HAP-1 (cell line): ENCODE results near the gene ZNF763.
"Not testable (repeated sequence)": the region's sequence is repeated elsewhere in the genome, so short reads cannot be mapped to it uniquely, and the experiment has no call there.

Experiments used
- DNase-seq, 2 experiments: peaks; one replicate each; pipeline ENCODE4 v3.0.0-alpha.2; 2016 to 2020; ENCODE audit warnings: low spot score in 2 of 2
- H3K27me3 ChIP-seq: fragments of 250-450 bp; sonication (Bioruptor Pico); 2 replicates; pipeline ENCODE4 v1.5.1; 2020; ENCODE audit warnings: low read depth, mild to moderate bottlenecking, moderate library complexity
- H3K36me3 ChIP-seq: fragments of 250-450 bp; sonication (Bioruptor Pico); replicated peaks from 2 replicates; pipeline ENCODE4 v1.5.1; 2020; ENCODE audit warnings: mild to moderate bottlenecking
- H3K4me1 ChIP-seq: fragments of 250-450 bp; sonication (Bioruptor Pico); 2 replicates; pipeline ENCODE4 v1.5.1; 2020; ENCODE audit warnings: mild to moderate bottlenecking
- H3K4me3 ChIP-seq: fragments of 250-450 bp; sonication (Bioruptor Pico); 2 replicates; pipeline ENCODE4 v1.5.1; 2020; ENCODE audit warnings: mild to moderate bottlenecking, moderate library complexity
- H3K9me3 ChIP-seq: fragments of 250-450 bp; sonication (Bioruptor Pico); 2 replicates; pipeline ENCODE4 v1.5.1; 2020; ENCODE audit warnings: mild to moderate bottlenecking, moderate library complexity
- in situ Hi-C: fragments of 300-500 bp; cut with MboI; formaldehyde crosslinking; loops from 3 replicates; pipeline ENCODE4 v1.14.3; 2020; ENCODE audit warnings: low sequenced_read_pairs, inconsistent platforms, mixed read lengths

The ZNF763 gene

GRCh38 chr19:11964858-11965645 is at the start of gene ZNF763:
TSS of gene ZNF763 (plus strand) at chr19:11965040. CDS start at chr19:11965209, 169 bp downstream.
- Histone ChIP-seq H3K4me1 (no peaks in the 10 kb centered on the region), H3K9me3 (no peaks in the 10 kb centered on the region), H3K36me3 (no peaks in the 10 kb centered on the region), H3K27me3 (no peaks in the 10 kb centered on the region), H3K4me3 (no peak within 1 kb of the TSS)
- DNase-seq: no peak
- in situ Hi-C loops: no loop called here

DNA sequence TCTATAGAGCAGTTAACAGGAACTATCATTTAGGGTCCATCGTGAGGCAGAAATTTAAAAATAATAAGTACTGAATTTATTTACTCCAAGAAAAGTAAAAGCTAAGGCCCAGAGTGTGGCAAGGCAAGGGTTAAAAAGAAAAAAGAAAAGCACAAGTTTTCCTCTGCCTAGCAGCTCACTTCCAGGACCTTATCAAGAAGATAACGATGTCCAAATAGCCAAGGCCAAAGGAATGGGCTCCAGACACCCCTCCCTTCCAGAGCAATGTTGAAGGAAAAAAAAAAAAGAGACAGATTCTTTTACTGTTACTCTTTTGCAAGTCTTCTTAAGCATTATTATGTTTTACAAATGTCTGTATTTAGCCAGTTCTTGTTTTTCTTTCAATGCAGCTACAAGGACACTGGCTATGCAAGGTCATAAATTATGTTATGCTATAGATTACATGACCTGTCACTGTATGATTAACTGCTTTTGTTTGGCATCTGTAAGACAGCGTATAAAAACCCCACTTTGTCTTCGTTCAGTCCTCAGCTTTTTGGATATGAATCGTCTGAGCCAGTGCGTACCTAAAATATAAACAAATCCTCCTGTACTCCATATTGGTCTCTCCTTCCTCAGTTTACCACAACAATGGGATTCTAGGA is 42.9 kb upstream of the ZNF763 start:
- H3K4me3 ChIP-seq: no peak overlapping the region
- H3K36me3 ChIP-seq: no peaks in the 10 kb centered on the region
- in situ Hi-C loops: no loop called here
- H3K27me3 ChIP-seq: no peaks in the 10 kb centered on the region
- peaks cover 4% of the 10 kb centered on the region for H3K4me1 ChIP-seq
- DNase-seq: no peak
- peaks cover 6% of the 10 kb centered on the region for H3K9me3 ChIP-seq

DNA sequence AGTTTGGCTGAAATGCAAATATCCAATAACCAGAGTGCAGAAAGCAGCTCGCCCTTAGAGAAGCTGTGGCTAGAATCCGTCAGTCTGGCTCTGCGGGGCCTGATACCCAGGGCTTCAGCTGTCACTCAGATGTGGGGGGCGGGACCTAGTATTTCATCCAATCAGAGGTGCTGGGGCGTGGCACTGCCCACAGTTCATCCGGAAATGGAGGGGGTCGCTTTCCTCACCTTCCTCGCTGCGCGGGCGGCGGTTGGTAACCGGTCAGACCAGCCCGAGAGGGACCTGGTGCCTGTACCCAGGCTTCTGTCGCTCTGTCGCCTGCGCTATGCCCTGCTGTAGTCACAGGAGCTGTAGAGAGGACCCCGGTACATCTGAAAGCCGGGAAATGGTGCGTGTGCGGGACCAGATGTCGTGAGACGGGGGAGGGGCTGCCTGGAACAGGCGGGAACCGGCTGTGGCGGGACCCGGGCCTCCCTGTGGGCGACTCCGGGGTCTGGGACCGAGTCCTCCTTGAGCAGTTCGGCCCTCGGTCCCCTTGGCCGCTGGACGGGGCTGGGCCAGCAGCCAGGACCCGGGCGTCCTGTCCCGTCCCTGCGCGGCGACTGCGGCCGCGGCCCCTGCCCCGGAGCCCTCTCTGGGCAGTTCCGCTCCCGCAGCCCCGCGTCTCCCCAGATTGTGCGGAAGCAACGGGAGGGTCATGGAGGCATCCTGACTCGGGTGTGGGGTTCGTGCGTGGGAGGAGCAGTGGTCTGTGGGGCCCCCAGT is 39.8 kb upstream of the ZNF763 start, which contains the start of gene ZNF700:
ZNF700 (plus strand) TSS at position 222 of the 765 bp plus-strand sequence; CDS start at position 326, 104 bp downstream.
- Histone ChIP-seq H3K9me3 (peaks cover 6% of the 10 kb centered on the region), H3K4me1 (peaks cover 4% of the 10 kb centered on the region), H3K36me3 (peaks cover 6% of the 10 kb centered on the region), H3K27me3 (no peaks in the 10 kb centered on the region), H3K4me3 (peak within 1 kb of the TSS; percentile 87)
- DNase-seq: peak; percentile 89 to 97
- in situ Hi-C loops: no loop called here

DNA sequence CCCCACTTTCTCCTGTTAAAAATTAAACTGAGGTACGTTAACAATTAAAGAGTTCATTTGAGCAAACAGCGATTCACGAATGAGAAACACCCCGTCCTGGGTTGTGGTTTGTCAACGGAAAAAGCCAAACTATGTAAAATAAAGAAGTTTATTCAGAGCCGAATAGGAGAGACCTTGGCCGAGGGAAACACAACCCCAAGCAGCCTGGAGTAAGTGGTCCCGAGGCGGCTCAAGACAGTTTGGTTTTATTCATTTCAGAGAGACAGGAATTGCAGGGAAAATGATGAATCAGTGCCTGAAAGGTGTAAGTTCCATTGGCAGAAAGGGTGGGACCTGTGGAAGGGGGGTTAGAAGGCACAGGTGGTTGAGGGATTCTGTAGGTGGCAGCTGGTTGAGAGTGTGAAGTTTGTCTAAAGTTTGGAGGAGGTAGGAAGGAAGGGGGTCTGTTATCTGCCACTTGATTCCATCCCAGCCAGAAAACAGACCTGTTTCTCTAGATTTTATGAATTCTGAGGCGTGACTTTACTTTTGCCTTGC is 39.1 kb upstream of the ZNF763 start:
- in situ Hi-C loops, H3K36me3 ChIP-seq, DNase-seq, H3K4me1 ChIP-seq, H3K27me3 ChIP-seq, H3K9me3 ChIP-seq: not testable (repeated sequence)
- H3K4me3 ChIP-seq: peak overlapping the region; percentile 87

DNA sequence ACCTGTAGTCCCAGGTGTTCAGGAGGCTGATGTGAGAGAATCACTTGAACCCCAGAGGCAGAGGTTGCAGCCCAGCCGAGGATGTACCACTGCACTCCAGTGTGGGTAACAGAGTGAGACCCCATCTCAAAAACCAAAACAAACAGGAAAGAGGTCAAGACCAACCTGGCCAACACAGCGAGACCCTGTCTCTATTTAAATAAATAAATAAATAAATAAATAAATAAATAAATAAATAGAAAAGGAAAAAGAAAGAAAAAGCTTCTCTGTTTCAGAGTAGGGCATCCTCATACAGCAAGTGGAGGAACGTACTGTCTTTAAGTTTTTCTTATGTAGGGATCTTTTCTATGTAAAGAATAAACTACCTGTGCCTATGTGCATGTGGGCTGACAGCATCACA is 37.6 kb upstream of the ZNF763 start:
- Histone ChIP-seq H3K4me3 (no peak overlapping the region), H3K27me3 (no peaks in the 10 kb centered on the region), H3K36me3 (peaks cover 6% of the 10 kb centered on the region), H3K9me3 (peaks cover 6% of the 10 kb centered on the region), H3K4me1 (peaks cover 4% of the 10 kb centered on the region)
- in situ Hi-C loops: no loop called here
- no peak for DNase-seq

DNA sequence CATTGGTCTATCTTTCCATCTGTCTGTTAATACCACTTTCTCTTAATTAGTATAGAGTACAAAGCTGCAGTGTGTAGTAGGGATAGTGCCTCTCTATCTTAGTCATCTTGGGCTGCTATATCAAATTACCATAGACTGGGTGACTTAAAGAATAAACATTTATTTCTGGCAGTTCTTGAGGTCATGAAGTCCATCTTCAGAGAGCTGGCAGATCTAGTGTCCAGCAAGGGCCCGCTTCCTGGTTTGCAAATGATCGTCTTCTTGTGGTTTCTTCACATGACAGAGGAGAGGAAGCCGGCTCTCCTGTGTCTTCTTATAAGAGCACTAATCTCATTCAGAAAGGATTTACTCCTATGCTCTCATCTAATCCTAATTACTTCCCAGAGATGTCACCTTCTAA is 33.8 kb upstream of the ZNF763 start:
- H3K36me3 ChIP-seq: peaks cover 6% of the 10 kb centered on the region
- in situ Hi-C loops: no loop called here
- no peak for DNase-seq
- no peak overlapping the region for H3K4me3 ChIP-seq
- peaks cover 16% of the 10 kb centered on the region for H3K9me3 ChIP-seq
- H3K27me3 ChIP-seq: no peaks in the 10 kb centered on the region
- H3K4me1 ChIP-seq: no peaks in the 10 kb centered on the region; the same call in 1 of the 2 replicates

- Histone ChIP-seq H3K9me3 (peaks cover 14% of the 10 kb centered on the region), H3K4me1 (no peaks in the 10 kb centered on the region), H3K27me3 (no peaks in the 10 kb centered on the region), H3K36me3 (peaks cover 6% of the 10 kb centered on the region), H3K4me3 (no peak overlapping the region)
- DNase-seq: no peak
- in situ Hi-C loops: no loop called here
Observed at GRCh38 chr19:11931513-11931912, 33.3 kb upstream of the ZNF763 start.

GRCh38 chr19:11935829-11936228 is 29.0 kb upstream of the ZNF763 start:
- peaks cover 20% of the 10 kb centered on the region for H3K9me3 ChIP-seq
- H3K27me3 ChIP-seq, DNase-seq, H3K4me3 ChIP-seq, H3K4me1 ChIP-seq, in situ Hi-C loops, H3K36me3 ChIP-seq: not testable (repeated sequence)

DNA sequence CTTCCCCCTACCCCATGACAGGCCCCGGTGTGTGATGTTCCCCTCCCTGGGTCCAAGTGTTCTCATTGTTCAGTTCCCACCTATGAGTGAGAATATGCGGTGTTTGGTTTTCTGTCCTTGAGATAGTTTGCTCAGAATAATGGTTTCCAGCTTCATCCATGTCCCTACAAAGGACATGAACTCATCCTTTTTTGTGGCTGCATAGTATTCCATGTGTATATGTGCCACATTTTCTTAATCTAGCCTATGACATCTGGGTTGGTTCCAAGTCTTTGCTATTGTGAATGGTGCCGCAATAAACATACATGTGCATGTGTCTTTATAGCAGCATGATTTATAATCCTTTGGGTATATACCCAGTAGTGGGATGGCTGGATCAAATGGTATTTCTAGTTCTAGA is 26.5 kb upstream of the ZNF763 start:
- peaks cover 33% of the 10 kb centered on the region for H3K9me3 ChIP-seq
- in situ Hi-C loops, H3K4me3 ChIP-seq, DNase-seq, H3K4me1 ChIP-seq, H3K27me3 ChIP-seq, H3K36me3 ChIP-seq: not testable (repeated sequence)

- in situ Hi-C loops, H3K27me3 ChIP-seq, H3K4me1 ChIP-seq, DNase-seq, H3K36me3 ChIP-seq, H3K4me3 ChIP-seq: not testable (repeated sequence)
- H3K9me3 ChIP-seq: peaks cover 39% of the 10 kb centered on the region
Observed at GRCh38 chr19:11941361-11941887, 23.4 kb upstream of the ZNF763 start.

GRCh38 chr19:11942008-11942842 is 22.6 kb upstream of the ZNF763 start:
- H3K4me1 ChIP-seq: no peaks in the 10 kb centered on the region
- H3K36me3 ChIP-seq: peaks cover 12% of the 10 kb centered on the region
- H3K27me3 ChIP-seq: no peaks in the 10 kb centered on the region
- in situ Hi-C loops: no loop called here
- no peak overlapping the region for H3K4me3 ChIP-seq
- peaks cover 42% of the 10 kb centered on the region for H3K9me3 ChIP-seq
- no peak for DNase-seq

DNA sequence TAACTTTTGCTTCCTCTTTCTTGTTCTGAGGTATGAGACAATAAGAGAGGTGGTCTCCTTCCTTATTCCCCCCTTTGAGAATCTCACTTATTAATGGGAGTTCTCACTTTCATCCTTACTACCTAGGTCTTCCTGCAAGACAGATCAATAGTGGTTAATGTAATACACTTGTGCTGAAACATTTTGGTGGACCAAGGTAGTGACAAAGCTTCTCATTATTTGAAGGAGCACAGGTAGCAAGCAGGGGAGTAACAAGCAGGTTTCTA is 22.1 kb upstream of the ZNF763 start:
- H3K4me1 ChIP-seq: no peaks in the 10 kb centered on the region
- H3K27me3 ChIP-seq: no peaks in the 10 kb centered on the region
- no peak overlapping the region for H3K4me3 ChIP-seq
- in situ Hi-C loops: no loop called here
- DNase-seq: no peak
- peaks cover 41% of the 10 kb centered on the region for H3K9me3 ChIP-seq
- peaks cover 17% of the 10 kb centered on the region for H3K36me3 ChIP-seq

DNA sequence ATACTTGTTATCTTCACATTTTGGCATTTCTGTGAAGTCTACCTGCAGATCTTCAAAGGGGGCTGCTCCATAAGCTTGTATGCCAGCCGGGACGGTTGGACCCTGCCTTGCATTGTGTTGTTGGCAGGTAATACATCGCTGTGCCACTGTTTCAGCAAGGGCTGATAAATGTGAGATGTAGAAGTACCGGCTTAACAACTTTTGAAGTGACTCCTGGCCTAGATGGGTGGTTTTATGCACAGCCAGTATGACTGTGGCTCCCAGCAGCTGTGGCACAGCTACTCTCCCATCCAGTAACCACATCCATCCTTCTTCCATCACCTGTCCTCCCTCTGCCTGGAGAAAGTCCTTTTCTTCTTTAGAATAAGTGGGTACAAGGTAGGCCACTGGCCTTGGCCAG is 20.2 kb upstream of the ZNF763 start:
- no peaks in the 10 kb centered on the region for H3K27me3 ChIP-seq
- H3K36me3 ChIP-seq: peaks cover 35% of the 10 kb centered on the region
- H3K4me3 ChIP-seq: no peak overlapping the region
- no peak for DNase-seq
- peaks cover 49% of the 10 kb centered on the region for H3K9me3 ChIP-seq
- in situ Hi-C loops: no loop called here
- no peaks in the 10 kb centered on the region for H3K4me1 ChIP-seq
